HG03457 (cell line): ENCODE measurements around the gene PTPN4.

Experiments used
- ATAC-seq: cut with Tn5 transposase; IDR thresholded peaks from one replicate; pipeline ENCODE4 v1.9.1; 2021; ENCODE audit warnings: moderate number of reproducible peaks; ENCODE audit not compliant: unreplicated experiment

The PTPN4 gene

DNA sequence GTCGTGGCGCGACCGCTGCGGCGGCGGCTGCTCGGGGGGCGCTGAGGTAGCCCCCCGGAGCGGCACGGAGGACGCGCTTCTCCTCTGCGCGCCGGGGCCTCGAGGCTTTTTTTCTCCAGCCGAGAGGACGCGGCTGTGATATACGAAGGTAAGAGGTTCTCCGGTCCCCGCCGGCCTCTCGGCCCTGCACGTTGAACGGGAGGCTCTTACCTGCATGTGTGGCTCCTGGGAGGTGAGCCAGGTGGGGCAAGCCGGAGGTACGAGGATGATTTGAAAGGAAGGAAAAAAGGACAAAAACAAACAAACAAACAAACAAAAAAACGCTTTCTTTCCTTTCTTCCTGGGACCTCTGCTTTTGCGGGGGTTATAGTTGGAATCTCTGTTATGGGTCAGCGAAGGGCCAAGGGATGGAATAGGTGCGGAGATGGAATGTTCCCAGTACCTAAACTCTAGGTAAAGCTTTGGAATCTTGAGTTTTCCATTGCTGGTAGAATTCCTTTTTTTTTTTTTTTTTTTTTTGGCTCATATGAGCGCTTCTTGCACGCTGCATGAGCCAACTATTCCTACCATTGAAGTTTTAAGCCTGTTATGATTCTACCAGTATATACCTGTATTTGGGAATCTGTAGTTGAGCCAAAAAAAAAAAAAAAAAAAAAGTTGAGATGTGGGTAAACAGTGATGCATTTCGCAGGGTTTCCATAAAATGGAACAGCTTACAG lies 674 bp downstream of the PTPN4 start:
- peak; percentile 12 for ATAC-seq

DNA sequence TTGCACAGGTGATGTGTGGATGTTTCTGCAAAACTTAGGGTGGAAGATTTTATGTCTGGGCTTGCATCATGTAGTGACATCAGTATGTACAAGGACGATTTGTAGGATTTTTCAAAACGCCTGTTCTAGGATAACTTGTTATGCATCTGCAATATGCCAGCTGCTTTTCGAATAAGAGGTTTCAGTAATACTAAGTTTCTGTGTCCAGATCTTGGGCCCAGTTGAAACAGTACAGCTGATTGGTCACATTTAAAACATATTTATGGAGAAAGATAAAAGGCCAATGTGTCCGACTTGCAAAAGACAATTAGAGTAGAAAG lies 1.2 kb downstream of the PTPN4 start:
- no peak for ATAC-seq

DNA sequence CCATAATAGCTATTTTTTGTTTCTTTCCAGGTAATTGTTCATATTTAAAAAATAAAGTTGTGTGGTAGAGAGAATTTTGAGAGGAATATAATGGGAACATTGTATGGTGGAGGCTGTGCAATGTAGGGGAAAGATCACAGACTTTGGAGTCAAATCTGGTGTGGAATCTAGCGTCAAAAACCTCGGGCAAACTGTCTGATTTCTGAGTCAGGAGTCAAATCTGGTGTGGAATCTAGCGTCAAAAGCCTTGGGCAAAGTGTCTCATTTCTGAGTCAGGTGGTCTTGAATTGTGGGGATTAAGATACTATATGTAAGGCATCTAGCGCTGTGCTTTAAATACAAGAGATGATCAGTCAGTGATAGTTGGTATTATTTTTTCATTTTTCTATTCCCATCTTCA lies 5.1 kb downstream of the PTPN4 start:
- ATAC-seq = no peak

DNA sequence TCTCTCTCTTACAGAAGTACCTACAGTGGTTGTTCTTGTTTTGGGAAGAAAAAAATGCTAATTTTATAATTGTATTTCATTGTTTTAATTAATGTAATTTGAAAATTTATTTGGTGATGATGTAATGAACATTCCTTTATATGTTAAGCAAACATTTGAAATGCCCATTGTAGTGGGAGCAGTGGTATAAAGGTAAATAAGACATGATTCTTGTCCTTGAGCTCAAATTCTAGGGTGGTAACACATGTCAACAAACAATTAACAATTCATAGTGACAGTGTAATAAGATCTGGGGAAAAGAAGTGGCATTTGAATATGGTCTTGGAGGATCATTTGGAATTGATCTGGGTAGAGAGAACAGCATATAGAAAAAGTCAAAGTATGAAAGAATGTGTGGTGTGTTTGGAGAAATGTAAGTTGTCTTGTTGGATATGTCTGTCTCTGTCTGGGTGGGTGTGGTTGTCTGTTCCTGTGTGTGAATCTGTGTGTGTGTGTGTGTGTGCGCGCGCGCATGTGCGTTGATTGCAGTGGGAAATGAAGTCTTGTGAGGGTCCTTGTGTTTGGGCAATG lies 5.8 kb downstream of the PTPN4 start:
- no peak for ATAC-seq

DNA sequence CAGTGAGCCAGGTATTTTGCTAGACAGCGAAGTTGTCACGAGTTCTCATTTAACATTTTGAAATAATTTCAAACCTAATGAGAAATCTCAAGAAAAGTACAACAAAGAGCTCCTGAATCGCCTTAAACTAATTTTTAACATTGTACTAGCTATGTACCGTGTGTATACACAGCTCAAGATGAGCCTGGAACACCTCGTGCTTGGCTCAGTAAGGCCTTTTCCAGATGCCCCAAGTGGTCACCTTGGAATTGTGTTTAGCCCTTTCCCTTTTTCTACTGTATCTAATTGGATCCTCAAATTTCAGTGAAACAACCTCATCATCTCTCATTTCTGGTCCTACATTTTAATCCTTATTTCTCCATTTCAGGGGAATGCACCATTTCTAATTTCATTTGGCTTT lies 7.2 kb downstream of the PTPN4 start:
- ATAC-seq = no peak

DNA sequence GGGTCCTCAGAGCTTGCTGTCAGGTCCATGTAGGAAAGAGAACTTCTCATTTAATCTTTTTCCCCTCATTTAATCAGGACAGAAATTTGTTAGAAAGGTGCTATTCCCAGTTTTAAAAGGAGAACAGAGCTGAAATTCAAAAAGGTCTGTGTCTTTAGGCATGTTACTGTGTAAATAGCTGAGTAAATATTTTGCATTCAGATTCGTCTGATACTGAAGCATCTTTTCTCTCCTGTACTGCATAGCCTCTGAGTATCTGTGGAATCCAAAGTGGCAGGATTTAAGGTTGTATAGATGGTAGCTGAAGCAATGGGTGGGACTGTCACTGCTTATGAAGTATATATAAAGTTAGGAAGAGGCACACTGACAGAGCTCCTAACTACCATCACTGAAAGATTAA lies 9.0 kb downstream of the PTPN4 start:
- no peak for ATAC-seq

DNA sequence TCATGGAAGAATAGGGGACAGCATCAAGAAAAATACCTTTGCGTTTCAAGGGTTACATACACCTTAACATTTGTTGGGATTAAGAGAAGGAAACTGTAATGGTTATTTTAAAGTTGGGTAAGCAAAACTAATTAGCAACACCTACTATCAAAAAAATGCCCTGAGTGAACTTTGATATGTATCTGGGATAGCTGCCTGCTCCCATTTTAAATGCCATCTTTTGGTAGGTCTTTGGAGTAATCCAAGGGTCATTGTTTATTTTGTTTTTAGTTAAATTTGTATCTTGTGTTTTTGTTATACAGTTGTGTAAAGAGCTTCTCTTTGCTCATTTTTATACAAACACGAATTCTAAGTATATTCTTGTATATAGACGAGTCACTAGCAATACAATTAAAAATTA lies 9.9 kb downstream of the PTPN4 start:
- no peak for ATAC-seq

DNA sequence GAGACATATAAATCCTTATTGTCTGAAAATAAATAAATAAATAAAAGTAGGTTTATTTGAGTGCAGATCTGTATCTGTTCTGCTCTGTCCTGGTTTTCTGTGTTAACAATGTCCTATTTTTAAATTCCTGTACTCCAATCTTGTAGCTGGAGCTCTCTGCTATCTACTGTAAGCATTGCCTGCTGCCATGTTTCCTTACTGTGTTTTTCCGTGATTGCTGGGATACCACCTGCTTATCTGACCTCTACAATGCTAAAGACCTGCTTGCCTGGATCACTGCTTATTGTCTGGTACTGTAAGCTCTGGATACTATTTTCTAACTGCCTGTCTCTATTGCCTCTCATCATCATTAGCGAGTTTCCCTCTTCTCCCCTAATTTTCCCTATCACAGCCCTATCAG lies 11.6 kb downstream of the PTPN4 start:
- no peak for ATAC-seq

DNA sequence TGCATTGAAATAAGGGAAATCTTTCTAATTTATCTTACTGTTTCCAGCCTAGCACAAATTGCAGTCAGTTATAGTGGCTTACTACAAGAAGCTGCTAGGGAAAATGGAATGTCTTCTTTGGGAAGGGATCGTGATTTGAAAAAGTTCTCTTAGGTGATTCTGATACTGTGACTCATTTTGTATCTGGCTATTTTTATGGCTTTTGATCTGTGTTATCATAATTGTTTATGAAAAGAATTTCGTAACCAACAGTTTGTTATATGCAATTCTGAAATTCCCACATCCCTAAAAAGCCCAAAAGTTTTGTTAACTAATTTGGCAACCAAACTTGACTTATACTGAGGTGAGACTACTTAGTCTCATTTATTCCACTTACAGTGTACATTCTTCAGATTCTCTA lies 12.4 kb downstream of the PTPN4 start:
- no peak for ATAC-seq

DNA sequence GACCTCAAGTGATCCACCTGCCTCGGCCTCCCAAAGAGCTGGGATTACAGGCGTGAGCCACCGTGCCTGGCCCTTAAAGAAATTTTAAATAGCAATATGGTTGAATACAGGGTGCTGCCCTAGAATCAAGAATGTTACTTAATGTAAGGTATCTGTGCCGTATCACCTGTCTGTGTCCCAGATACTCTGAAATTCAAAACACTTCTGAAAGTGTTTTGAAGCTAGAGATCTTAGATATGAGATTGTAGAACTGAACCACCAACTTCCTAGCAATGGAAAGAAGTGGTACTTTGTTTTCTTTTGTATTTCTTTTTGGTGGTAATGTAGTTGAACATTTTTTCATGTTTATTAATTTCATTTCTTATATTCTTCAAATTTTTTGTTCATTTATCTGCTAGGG lies 13.0 kb downstream of the PTPN4 start:
- no peak for ATAC-seq

DNA sequence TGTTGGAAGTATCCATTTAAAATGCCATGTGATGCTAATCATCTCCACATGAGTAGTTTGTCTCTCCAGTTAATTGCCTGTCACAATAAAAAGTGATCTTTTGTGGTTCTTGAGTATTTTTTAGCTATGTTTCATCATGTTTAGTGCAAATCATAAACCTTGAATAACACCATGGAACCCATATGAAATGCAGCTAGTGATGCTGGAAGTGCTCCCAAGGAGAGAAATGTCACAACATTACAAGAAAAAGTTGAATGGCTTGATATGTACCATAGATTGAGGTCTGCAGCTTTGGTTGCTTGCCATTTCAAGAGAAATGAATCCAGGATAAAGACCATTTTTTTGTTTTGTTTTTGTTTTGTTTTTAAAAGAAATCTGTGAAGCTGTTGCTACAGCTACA lies 14.3 kb downstream of the PTPN4 start:
- no peak for ATAC-seq

DNA sequence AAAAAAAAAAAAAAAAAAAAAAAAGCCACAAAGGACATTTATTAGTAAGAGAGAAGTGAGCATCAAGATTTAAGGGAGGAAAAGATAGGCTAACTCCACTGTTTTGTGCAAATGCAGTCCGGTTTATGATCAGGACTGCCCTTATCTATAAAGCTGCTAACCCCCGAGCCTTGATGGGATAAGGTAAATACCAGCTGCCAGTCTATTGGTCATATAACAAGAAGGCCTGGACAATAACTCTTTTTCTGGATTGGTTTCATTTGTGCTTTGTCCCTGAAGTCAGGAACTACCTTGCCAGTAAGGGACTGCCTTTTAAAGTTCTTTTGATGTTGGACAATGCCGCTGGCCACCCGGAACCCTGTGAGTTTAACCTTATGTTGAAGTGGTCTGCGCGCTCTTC lies 15.4 kb downstream of the PTPN4 start:
- no peak for ATAC-seq

DNA sequence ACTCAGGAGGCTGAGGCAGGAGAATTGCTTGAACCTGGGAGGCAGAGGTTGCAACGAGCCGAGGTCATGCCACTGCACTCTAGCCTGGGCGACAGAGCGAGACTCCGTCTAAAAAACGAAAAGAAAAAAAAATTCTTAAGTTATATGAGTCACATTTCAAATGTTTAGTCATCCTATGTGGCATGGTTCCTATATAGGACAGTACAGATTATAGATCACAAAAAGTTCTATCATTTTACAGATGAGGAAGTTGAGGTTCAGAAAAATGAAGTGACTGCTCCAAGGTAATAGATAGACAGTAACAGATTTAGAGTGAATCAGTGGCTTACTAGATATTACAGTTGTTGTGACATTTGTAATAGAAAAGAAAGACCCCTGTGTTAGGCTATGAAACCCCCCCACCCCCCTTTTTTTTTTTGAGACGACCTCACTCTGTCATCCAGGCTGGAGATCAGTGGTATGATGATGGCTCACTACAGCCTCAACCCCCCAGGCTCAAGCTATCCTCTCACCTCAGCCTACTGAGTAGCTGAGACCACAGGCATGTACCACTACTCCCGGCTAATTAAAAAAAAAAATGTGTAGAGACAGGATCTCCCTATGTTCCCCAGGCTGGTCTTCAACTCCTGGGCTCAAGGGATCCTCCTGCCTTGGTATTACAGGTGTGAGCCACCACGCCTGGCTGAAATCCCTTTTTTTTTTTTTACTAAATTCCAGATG lies 22.7 kb downstream of the PTPN4 start:
- ATAC-seq = no peak

DNA sequence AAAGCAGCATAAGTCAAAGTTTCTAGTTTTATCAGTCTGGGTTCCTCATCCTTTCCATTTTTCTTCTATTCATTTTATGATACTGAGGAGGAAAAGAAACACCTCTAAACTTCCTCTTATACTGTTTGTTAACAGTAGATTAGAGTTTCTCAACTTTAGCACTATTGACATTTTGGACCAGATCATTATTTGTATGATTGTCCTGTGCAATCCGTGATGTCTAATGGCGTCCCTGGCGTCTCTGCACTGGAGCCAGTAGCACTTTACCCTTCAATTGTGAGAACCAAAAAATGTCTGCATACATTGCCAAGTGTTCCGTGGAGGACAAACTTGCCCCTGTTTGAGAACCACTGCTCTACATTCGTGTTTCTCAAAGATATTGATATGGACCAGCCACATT lies 25.2 kb downstream of the PTPN4 start:
- ATAC-seq = no peak

DNA sequence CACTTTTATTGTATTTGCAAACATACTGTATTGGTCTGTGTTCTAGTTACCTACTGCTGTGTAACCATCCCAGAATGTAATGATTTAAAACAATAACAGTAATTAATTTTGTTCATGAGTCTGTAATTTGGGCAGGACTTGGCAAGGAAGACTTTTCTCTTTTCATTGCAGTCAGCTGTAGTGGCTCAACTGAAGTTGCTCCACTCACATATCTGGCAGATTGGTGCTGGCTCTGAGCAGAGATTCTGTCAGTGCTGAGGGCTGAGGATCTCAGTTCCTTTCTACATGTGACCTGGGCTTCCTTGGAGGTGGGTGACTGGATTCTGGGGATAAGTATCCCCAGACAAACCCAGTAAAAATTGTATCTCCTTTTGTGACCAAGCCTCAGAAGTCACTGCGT lies 26.6 kb downstream of the PTPN4 start:
- ATAC-seq = no peak

DNA sequence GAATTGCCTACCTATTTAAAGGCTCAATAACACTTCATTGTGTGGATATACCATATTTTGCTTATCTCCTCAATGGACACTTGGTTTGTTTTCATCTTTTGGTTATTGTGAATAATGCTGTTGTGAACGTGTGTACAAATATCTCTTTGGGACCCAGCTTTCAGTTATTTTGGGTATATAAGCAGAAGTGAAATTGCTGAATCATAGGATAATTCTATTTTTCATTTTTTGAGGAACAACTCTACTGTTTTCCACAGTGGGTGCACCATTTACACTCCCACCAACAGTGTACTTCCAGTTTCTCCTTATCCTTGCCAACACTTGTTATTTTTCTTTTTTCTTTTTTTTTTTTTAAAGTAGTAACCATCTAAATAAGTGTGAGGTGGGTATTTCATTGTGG lies 29.0 kb downstream of the PTPN4 start:
- no peak for ATAC-seq

DNA sequence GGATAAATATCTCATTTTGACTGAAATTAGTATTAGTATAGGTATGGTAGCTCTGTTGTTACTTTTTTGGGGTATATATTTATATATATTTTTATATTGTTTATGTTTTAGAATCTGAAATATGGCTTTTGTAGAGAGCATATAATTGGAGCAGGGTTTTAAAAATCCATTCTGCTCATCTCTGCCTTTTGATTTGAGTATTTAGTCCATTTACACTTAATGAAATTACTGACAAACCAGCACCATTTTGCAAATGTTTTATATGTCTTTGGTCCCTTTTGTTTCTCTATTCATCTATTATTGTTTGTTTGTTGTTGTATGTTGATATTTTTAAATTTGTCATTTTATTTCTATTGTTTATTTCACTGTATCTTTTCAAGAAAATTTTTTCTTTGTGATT lies 30.7 kb downstream of the PTPN4 start:
- ATAC-seq = no peak

DNA sequence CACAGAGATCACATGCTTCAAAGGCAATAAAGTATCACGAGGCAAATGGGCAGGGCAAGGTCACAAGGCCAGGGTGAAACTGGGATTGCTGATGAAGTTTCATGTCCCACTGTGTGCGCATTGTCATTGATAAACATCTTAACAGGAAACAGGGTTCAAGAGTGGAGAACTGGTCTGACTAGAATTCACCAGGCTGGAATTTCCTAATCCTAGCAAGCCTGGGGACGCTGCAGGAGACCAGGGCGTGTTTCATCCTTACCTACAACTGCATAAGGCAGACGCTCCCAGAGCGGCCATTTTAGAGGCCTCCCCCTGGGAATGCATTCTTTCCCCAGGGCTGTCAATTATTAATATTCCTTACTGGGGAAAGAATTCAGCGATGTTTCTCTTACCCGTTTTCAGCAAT lies 33.2 kb downstream of the PTPN4 start:
- no peak for ATAC-seq

DNA sequence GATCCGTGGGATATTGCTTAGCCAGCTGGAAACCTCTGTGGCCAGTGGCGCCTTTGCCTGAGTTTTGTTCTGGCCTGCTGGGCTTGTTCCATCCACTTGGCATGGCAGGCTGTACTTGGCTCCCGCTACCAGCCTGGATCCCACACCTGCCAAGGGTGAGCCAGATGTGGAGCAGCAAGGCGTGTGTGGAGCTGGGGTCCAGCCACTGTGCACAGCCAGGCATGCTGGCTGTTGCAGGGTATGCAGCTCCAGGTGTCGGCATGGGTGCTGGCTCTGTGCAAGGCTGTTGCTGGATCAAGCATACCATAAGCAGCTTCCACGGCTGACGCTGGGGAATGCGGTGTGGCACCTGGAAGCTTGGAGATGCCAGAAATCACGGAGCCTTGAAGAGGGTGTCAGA lies 34.5 kb downstream of the PTPN4 start:
- no peak for ATAC-seq

DNA sequence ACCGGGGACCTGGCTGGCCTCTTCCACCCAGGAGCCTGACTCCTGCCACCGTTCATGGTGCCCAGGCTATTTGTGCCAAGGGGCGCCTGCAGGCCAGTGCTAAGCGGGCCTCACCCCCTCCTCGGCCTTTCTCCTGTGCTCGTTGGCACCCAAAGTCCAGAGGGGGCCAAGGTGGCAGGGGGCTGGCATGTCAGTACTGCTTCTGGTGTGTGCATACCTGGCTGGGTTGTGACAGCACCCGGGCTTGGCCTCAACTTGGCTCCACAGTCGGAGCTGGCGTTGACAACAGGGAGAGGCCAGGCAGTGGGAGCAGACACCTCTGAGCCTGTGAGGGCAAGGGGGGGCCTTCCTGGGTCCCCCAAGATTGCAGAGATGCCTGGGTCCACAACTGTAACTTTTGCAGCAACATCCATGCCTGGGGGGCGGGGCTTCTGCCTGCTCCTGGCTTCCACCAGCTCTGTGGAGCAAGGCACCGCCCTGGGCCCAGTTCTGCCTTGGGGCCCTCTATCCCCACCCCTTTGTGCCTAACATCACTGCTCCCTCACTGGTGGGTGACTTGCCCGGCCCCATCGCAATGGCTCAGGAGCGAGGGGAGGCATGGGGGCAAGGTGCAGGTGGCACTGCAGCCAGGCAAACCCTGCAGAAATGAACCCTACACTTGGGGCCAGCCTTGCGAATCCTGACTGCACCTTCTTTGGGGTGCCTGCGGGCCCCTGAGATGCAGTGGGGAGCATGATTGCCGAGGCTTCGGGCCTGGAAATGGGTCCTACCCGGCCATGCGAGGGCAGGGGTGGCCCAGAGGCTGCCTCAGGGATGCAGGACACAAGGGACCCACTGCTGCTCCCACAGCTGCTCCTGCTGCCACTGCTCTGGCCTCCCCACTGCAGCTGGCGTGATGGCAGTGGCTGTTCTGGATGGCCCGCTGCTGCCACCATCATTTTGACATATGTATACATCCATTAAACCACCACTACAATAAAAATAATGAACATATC lies 35.9 kb downstream of the PTPN4 start:
- ATAC-seq = no peak

DNA sequence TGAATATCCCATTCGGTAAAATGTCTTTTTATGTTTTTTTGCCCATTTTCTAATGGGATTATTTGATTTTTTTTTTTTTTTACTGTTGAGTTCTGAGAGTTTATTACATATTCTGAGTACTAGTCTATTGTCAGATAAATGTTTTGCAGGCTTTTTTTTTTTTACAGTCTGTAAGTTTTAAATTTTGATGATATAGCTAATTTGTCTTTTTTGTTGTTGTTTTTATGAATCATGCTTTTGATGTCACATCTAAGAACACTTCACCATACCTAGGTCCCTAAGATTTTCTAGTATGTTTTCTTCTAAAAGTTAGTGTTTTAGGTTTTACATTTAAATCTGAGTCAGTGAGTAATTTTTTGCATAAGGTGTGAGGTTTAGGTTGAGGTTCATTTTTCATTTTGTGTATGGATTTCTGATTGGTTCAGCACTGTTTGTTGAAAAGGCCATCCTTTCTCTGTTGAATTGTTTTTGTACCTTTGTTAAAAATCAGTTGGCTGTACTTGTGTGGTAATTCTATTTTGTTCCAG lies 40.7 kb downstream of the PTPN4 start:
- no peak for ATAC-seq
